Activated naive CD4-positive, alpha-beta T cell treated with anti-CD3 and anti-CD28 coated beads, Interleukin-2, amount 10 ng/mL, durations not matched to agents 7 days and 5 days (primary cell): ENCODE data around the gene DRAM2.

Experiments
- CTCF ChIA-PET: fragments of 350-600 bp; sonication (Branson Sonifier 250); formaldehyde crosslinking; loops from one replicate; lab custom pipeline; 2021; ENCODE audit warnings: antibody characterized with exemption; lab: Charles Lee
- DNase-seq: peaks from one replicate; pipeline ENCODE4 v3.0.0-alpha.2; 2020
- H3K27ac Mint-ChIP-seq: one replicate; pipeline ENCODE4 v1.8.0; 2021; ENCODE audit warnings: mild to moderate bottlenecking, moderate library complexity, mixed read lengths
- H3K27me3 Mint-ChIP-seq: one replicate; pipeline ENCODE4 v1.8.0; 2021; ENCODE audit warnings: mild to moderate bottlenecking, mixed read lengths
- H3K36me3 Mint-ChIP-seq: one replicate; pipeline ENCODE4 v1.8.0; 2021; ENCODE audit warnings: mixed read lengths
- H3K4me1 Mint-ChIP-seq: one replicate; pipeline ENCODE4 v1.8.0; 2021; ENCODE audit warnings: mixed read lengths
- H3K4me3 Mint-ChIP-seq: one replicate; pipeline ENCODE4 v1.8.0; 2021; ENCODE audit warnings: mild to moderate bottlenecking, moderate library complexity, mixed read lengths
- H3K9me3 Mint-ChIP-seq: one replicate; pipeline ENCODE4 v1.8.0; 2021; ENCODE audit warnings: mixed read lengths

DRAM2 gene

DNA sequence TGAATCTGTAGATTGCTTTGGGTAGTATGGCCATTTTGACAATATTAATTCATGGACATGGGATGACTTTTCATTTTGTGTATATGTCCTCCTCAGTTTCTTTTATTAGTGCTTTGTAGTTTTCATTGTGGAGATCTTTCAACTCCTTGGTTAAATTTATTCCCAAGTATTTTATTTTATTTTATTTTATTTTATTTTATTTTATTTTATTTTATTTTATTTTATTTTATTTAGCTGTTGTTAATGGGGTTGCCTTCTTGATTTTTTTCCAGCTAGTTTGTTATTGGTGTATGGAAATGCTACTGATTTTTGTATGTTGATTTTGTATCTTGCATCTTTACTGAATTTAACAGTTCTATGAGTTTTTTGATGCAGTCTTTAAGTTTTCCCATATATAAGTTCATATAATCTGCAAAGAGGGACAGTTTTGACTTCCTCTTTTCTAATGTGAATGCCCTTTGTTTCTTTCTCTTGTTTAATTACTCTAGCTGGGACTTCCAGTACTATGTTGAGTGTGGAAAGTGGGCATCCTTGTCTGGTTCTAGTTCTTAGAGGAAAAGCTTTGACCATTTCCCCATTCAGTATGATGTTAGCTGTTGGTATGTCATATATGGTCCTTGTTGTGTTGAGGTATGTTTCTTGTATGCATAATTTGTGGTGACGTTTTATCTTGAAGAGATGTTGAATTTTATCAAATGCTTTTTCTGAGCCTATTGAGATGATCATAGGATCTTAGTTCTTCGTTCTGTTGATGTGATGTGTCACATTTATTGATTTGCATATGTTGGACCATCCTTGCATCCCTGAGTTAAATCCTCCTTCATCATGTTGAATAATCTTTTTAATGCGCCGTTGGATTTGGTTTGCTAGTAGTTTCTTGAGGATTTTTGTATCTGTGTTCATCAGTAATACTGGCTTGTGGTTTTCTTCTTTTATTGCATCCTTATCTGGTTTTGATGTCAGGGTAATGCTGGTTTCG is 14.4 kb upstream of the DRAM2 start:
- H3K9me3 Mint-ChIP-seq = no peaks in the 10 kb centered on the region
- no peaks in the 10 kb centered on the region for H3K27me3 Mint-ChIP-seq
- DNase-seq = no peak
- H3K27ac Mint-ChIP-seq = no peak overlapping the region
- peaks cover 67% of the 10 kb centered on the region for H3K36me3 Mint-ChIP-seq
- peaks cover 37% of the 10 kb centered on the region for H3K4me1 Mint-ChIP-seq
- CTCF ChIA-PET = interaction anchor here (0.7 kb wide), 1 partner anchor 297 kb away, joined by 3 read pairs; no protein-coding TSS in a partner anchor
- no peak overlapping the region for H3K4me3 Mint-ChIP-seq

DNA sequence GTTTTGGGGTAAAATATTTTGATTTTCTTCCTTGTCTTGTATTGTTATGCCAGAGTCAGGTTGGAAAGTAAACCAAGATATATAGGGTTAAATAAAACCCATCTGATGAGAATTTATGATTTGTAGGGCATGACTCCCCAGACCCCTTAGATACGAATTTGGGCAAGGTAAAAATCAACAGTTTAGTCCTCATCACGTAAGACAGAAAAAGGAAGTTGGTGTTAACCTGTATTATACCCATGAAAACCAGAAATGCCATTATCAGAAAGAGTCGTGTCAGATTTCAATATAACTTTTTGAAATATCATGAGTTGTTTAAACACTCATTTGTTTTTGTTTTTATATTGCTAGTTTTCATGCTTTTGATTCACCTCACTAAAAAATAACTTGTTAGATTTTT is 11.9 kb upstream of the DRAM2 start:
- Mint-ChIP-seq H3K9me3 (no peaks in the 10 kb centered on the region), H3K27me3 (no peaks in the 10 kb centered on the region), H3K36me3 (peaks cover 74% of the 10 kb centered on the region), H3K4me3 (no peak overlapping the region), H3K27ac (no peak overlapping the region), H3K4me1 (peaks cover 52% of the 10 kb centered on the region)
- DNase-seq = no peak
- CTCF ChIA-PET = no interaction called here

DNA sequence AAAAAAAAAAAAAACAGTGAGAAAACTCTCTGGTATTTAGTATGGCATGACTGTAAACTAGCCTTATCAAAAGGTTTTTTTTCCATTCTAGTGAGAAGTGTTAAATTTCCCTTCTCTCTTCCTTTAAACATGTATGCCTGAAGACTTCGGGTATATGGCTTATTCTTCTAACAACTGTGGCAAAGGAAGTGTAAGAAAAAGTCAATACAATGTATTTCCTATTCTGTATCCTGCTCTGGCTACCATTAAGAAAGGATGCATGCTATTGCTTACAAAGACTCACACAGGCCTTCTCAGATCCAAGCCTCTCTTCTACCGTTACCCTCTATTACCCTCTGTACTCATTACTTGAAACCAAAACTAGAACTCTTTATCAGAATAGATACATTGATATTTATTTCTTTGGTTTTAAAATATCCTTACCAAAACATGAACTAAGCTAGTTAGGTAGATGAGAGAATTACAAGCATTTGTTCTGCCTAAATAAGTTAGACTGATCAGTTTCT is 8.5 kb upstream of the DRAM2 start:
- Mint-ChIP-seq H3K9me3 (no peaks in the 10 kb centered on the region), H3K36me3 (peaks cover 62% of the 10 kb centered on the region), H3K4me3 (no peak overlapping the region), H3K27me3 (no peaks in the 10 kb centered on the region), H3K4me1 (peaks cover 58% of the 10 kb centered on the region), H3K27ac (no peak overlapping the region)
- DNase-seq = no peak
- CTCF ChIA-PET = interaction anchor here (0.6 kb wide), 1 partner anchor 36 kb away, joined by 4 read pairs; no protein-coding TSS in a partner anchor

DNA sequence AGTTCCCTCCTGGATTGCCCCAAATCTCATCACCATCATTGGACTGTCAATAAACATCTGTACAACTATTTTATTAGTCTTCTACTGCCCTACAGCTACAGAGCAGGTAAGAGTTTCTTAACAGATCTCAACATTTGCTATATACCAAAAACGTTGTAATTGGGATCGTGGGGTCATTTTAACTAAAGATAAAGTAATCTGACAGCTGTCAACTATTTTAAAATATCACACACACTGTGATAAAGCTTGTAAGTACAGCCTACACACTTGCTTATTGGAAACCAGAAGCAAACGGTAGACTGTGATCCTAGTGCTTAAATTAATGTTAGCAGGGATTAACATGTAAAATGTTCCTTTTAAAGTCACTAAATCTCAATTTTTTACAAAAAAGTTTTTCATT is 8.1 kb upstream of the DRAM2 start:
- Mint-ChIP-seq H3K27ac (no peak overlapping the region), H3K4me1 (peaks cover 58% of the 10 kb centered on the region), H3K27me3 (no peaks in the 10 kb centered on the region), H3K36me3 (peaks cover 57% of the 10 kb centered on the region), H3K4me3 (no peak overlapping the region), H3K9me3 (no peaks in the 10 kb centered on the region)
- CTCF ChIA-PET = interaction anchor here (0.6 kb wide), 1 partner anchor 37 kb away, joined by 4 read pairs; no protein-coding TSS in a partner anchor
- no peak for DNase-seq

DNA sequence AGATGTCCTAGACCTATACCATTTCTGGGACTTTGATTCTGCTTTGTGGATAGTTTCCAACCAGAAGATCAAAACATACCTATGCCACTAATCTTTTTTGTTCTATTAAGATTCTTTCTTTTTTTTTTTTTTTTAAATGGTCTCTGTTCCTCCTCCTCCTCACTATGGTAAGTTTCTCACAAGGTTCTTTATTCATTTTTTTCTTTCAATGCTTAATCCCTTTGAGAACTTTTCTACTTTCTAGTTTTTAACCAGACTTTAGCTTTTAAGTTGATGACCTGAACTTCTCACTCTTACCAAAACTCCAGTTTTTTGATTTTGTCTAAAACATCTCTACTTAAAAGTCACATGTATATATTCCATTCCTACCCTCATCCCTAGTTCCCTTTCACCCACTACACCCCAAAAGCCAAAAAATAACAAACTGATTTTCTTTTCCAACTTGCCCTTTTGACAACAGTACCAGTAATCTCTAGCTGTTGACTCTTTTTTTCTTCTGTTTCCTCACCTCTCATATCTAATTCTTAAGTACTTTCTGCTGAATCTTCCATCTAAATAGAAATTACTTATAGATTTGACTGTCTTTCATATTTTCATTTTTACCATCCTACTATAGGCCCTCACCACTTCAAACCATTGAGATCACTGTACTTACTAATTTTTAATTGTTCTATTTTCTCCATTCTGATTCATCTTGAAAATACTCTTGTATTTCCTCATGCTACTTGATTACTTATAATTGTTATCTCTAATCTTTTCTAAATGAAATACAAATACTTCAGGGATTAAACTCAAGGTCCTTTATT is 6.3 kb upstream of the DRAM2 start:
- H3K9me3 Mint-ChIP-seq = no peaks in the 10 kb centered on the region
- peaks cover 41% of the 10 kb centered on the region for H3K36me3 Mint-ChIP-seq
- peak overlapping the region; percentile 15 for H3K27ac Mint-ChIP-seq
- no peak for DNase-seq
- H3K4me1 Mint-ChIP-seq = peaks cover 56% of the 10 kb centered on the region
- CTCF ChIA-PET = interaction anchor here (0.6 kb wide), 1 partner anchor 330 kb away, joined by 3 read pairs; no protein-coding TSS in a partner anchor
- no peaks in the 10 kb centered on the region for H3K27me3 Mint-ChIP-seq
- H3K4me3 Mint-ChIP-seq = no peak overlapping the region

DNA sequence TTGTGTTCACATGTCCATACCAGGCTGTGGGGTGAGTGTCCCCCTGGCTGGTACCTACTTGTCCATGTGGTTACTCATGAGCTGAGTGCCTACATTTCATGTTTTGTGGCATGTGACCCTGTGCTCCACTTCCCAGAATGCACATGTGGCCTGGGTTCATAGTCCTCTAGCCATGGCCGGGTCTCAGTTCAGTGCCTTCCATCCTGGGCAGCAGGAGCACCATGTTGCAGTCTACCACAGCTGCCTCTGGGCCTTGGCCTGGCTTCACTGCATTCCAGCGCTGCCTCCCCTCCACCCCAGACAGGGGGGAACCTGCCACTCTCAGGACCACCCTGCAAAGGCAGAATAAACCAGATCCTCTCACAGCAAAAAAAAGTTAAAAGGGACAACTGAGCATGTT is 5.6 kb upstream of the DRAM2 start:
- CTCF ChIA-PET = interaction anchor here (0.6 kb wide), 1 partner anchor 331 kb away, joined by 3 read pairs; no protein-coding TSS in a partner anchor
- Mint-ChIP-seq H3K36me3 (peaks cover 38% of the 10 kb centered on the region), H3K4me3 (no peak overlapping the region), H3K9me3 (no peaks in the 10 kb centered on the region), H3K27ac (no peak overlapping the region), H3K27me3 (no peaks in the 10 kb centered on the region), H3K4me1 (peaks cover 59% of the 10 kb centered on the region)
- DNase-seq = no peak

DNA sequence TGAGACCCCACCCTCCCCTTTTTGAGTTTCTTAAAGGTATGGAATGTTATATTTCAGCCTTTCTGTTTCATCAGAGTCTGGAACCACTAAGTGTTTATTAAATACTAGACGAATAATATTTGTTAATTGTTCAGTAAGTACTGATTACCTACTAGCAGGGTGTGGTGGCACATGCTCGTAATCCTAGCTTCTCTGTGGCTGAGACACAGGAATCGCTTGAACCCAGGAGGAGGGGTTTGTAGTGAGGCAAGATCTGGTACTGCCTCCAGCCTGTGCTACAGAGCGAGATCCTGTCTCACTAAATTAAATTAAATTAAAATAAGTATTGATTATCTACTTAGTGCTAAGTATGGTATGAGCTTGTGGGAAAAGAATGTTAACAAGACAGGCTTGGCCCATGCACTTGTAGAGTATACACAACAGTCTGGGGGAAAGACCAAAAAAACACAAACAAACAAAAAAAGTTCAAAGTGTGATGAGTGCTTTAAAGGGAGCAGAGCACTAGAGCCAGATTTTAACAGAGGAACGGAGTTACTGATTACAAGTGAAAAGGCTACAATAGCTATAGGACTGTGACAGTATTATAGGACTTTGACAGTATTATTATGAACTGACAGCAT is 2.6 kb upstream of the DRAM2 start:
- H3K36me3 Mint-ChIP-seq = peaks cover 32% of the 10 kb centered on the region
- no peaks in the 10 kb centered on the region for H3K27me3 Mint-ChIP-seq
- peaks cover 63% of the 10 kb centered on the region for H3K4me1 Mint-ChIP-seq
- H3K27ac Mint-ChIP-seq = no peak overlapping the region
- no peak for DNase-seq
- no peak overlapping the region for H3K4me3 Mint-ChIP-seq
- no peaks in the 10 kb centered on the region for H3K9me3 Mint-ChIP-seq
- CTCF ChIA-PET = interaction anchor here (2.0 kb wide), 1 partner anchor 112 kb away, joined by 7 read pairs; no protein-coding TSS in a partner anchor

DNA sequence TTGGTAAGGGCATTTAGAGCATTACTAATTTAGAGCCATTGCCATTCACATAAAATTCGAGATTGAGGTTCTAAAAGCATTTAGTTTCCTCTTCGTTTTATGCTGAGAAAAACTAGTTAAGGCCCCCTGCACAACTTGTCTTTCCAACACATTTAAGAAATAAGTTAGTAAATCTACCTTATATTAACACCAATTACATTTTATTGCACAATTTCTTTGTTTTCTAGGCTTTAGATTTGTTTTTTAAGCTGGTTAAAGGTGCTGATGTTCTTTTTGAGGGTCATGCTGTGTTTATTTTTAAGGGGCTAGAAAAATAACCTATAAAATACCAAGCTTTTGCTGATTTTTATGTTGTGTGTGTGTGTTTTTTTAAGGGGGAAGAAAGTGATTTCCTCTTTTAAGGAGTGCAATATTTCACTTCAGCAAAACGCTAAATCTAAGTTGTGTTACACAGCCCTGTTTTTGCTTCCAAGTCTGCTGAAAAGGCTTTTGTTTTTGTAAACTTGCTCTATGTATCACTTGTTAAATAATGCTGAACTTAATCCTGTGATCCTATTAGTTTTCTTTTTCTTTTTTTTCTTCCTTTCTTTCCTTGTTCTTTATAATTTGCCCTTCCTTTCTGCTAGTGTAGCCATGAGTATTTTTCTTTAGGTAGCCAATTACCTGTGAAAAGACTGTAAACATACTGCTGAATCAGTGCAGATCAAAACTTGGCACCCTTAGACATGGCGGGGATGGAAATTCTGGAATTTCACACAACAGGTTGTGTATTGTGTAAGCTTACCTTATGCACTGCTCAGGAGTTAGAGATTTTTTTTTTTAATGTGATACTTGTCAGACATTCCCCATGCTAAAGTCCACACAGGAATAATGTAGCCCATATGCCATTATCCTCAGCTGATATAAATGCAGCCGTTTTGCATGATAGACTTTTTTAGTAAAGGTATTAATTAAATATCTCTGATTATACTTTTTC is 1.6 kb upstream of the DRAM2 start:
- peak overlapping the region; percentile 93 for H3K27ac Mint-ChIP-seq
- CTCF ChIA-PET = interaction anchor here (0.9 to 2.0 kb wide), 2 partner anchors 82 to 111 kb away, joined by 3 to 7 read pairs; no protein-coding TSS in a partner anchor
- DNase-seq = no peak
- H3K4me3 Mint-ChIP-seq = peak overlapping the region; percentile 99
- H3K9me3 Mint-ChIP-seq = no peaks in the 10 kb centered on the region
- H3K4me1 Mint-ChIP-seq = peaks cover 59% of the 10 kb centered on the region
- no peaks in the 10 kb centered on the region for H3K27me3 Mint-ChIP-seq
- peaks cover 35% of the 10 kb centered on the region for H3K36me3 Mint-ChIP-seq

DNA sequence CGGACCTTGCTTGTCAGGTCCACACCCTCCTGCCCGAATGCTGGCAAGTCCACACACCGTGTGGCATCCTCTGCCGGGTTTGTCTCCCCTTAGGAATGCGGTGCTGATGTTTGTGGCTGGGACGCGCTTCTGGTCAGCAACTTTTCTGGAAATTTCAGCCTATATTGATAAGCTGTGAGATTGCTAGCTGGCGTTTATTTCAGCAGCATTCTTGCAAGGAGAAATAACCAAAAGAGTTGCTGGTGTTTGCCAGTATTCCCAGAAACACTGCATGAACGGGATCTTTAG is 731 bp upstream of the DRAM2 start:
- Mint-ChIP-seq H3K4me1 (peaks cover 52% of the 10 kb centered on the region), H3K27me3 (no peaks in the 10 kb centered on the region), H3K4me3 (peak overlapping the region; percentile 99), H3K9me3 (no peaks in the 10 kb centered on the region), H3K36me3 (peaks cover 36% of the 10 kb centered on the region), H3K27ac (peak overlapping the region; percentile 93)
- CTCF ChIA-PET = interaction anchor here (0.9 to 2.0 kb wide), 2 partner anchors 83 to 110 kb away, joined by 3 to 7 read pairs; no protein-coding TSS in a partner anchor
- no peak for DNase-seq

DNA sequence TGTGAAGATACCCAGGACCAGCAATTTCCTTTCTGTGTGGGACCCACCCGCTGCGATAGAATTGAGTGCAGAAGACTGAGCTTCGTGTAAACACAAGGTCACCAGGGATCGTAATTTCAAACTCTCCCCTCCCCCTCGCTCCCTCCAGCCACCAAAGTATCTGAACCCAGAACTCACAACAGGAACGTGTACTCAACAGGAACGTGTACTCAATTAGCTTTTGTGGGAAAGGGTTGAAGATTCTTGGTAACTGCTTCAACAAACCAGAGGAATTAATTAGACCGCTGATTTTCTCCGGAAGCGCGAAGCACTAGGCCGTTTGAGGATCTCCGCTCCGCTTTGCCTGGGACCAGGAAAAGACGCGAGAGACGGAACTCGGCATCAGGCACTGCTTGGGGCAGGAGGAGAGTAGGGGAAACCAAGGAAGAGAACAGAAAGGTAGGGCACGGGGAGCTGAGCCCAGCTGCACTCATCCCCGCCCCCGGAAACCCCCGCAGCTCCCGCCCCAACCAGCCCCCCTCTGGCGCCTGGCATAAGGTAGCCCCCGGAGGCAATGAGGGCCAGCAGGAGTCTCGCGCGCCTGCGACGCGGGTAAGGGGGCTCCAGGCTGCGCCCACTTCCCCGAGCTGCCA is 453 bp downstream of the DRAM2 start:
- peak overlapping the region; percentile 99 for H3K4me3 Mint-ChIP-seq
- no peaks in the 10 kb centered on the region for H3K27me3 Mint-ChIP-seq
- CTCF ChIA-PET = interaction anchor here (0.7 to 1.4 kb wide), 3 partner anchors 59 to 608 kb away, joined by 3 to 4 read pairs (median 3); no protein-coding TSS in a partner anchor
- peaks cover 46% of the 10 kb centered on the region for H3K36me3 Mint-ChIP-seq
- no peaks in the 10 kb centered on the region for H3K9me3 Mint-ChIP-seq
- peak overlapping the region; percentile 93 for H3K27ac Mint-ChIP-seq
- H3K4me1 Mint-ChIP-seq = peaks cover 48% of the 10 kb centered on the region
- DNase-seq = peak; percentile 67

DNA sequence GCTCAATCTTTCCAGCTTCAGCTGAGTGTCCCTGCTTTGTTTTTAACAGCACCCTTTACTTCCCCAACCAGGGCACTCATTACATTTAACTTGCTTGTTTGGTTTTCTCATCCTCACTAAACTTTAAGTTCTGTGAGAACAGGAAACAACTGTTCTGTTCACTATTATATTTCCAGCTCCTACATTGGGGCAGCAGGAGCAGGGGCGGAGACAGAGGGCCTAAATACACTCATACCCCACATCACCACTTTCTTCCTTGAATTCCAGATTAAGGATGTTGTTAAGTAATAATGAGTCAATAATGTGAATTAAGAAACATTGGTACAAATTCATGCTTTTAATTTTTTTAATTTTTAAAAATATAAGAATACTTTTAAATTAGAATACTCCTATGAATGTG is 6.0 kb downstream of the DRAM2 start:
- Mint-ChIP-seq H3K4me1 (peaks cover 29% of the 10 kb centered on the region), H3K9me3 (no peaks in the 10 kb centered on the region), H3K27me3 (no peaks in the 10 kb centered on the region), H3K36me3 (peaks cover 57% of the 10 kb centered on the region), H3K27ac (no peak overlapping the region), H3K4me3 (no peak overlapping the region)
- CTCF ChIA-PET = no interaction called here
- DNase-seq = no peak

DNA sequence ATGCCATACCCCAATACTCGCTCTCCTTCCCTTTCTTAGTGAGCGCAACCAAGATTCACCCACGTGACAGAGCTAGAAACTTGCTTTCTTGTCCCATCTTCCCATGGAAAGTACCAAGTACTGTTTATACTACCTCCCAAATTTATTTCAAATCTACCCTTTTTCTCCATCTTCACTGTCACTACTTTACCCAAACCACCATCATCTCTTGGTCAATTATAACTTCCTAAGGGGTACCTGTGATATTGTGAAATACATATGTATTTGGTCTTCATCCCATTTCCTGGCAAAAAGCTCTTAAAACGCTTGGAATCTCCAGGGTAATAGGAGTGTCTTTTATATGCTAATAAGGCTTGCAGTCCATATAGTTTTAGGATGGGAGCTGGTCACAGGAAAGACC is 8.2 kb downstream of the DRAM2 start:
- no peaks in the 10 kb centered on the region for H3K9me3 Mint-ChIP-seq
- peaks cover 62% of the 10 kb centered on the region for H3K36me3 Mint-ChIP-seq
- H3K27me3 Mint-ChIP-seq = no peaks in the 10 kb centered on the region
- no peak for DNase-seq
- no peak overlapping the region for H3K4me3 Mint-ChIP-seq
- H3K27ac Mint-ChIP-seq = no peak overlapping the region
- peaks cover 24% of the 10 kb centered on the region for H3K4me1 Mint-ChIP-seq
- CTCF ChIA-PET = no interaction called here
